ENCODE results near the gene PEAR1. TPM values are rescaled to one million over a fixed set of nuclear protein-coding genes. Genes with fewer than 3 reads are reported as not detected.

PEAR1 gene
- total RNA-seq, 1 experiment from 2014 or later = 10.8 TPM

GRCh38 chr1:156864796-156865195, 28.7 kb upstream of the PEAR1 start:
- Histone ChIP-seq H3K4me2 (ENCODE audit: low read length) (no peak overlapping the region), H2AFZ (ENCODE audit: low read depth, low read length, poor library complexity, severe bottlenecking) (no peak overlapping the region), H3K36me3 (ENCODE audit: control insufficient read depth in 1 of 2, insufficient read depth in 2 of 2, low read length in 2 of 2) (no peaks in the 10 kb centered on the region), H3K79me2 (ENCODE audit: insufficient read depth, low read length) (no peaks in the 10 kb centered on the region), H3K4me1 (ENCODE audit: control insufficient read depth in 1 of 2, insufficient read depth in 2 of 2, low read length in 2 of 2) (peaks cover 4 to 14% of the 10 kb centered on the region in 2 experiments; a peak in 3 of 4 replicates), H3K9me3 (ENCODE audit: control insufficient read depth in 1 of 2, insufficient read depth in 1 of 2, low read depth in 1 of 2, low read length in 2 of 2) (no peaks in the 10 kb centered on the region), H3K9ac (ENCODE audit: low read length) (no peak overlapping the region), H3K27ac (ENCODE audit: low read depth, low read length) (no peak overlapping the region), H4K20me1 (ENCODE audit: insufficient read depth) (no peaks in the 10 kb centered on the region), H3K4me3 (replicated peaks in 1 of 2; ENCODE audit: low read depth in 1 of 2, low read length in 2 of 2) (no peak overlapping the region), H3K9me2 (ENCODE audit: insufficient read depth) (no peaks in the 10 kb centered on the region), H3K27me3 (ENCODE audit: insufficient read depth, low read length) (peaks cover 3% of the 10 kb centered on the region; the same call in 1 of the 2 replicates)
- ChIA-PET RAD21 (ENCODE audit: low non-redundant PET in 1 of 2, low total read pairs in 2 of 2, uncharacterized antibody in 2 of 2, unreplicated experiment in 2 of 2) (no interaction called here), CTCF (no interaction called here), POLR2A (no interaction called here)
- DNase-seq (ENCODE audit: low read depth, low spot score) (no peak), ATAC-seq (no peak)
- no TSS peak for BruUV-seq (replicated peaks)
- intact Hi-C loops (cut with micrococcal nuclease) = no loop called here
- no peak for TF ChIP-seq EZH2phosphoT487 (IDR thresholded peaks at IDR 0.05; ENCODE audit: borderline replicate concordance)
- peak; percentile 57 for TF ChIP-seq RAD21 (IDR thresholded peaks at IDR 0.05; ENCODE audit: low read depth)
- TF ChIP-seq CTCF (IDR thresholded peaks at IDR 0.05 in 2 of 3, conservative IDR thresholded peaks at IDR 0.05 in 1 of 3; ENCODE audit: borderline replicate concordance in 1 of 3, insufficient read depth in 1 of 3, low read depth in 2 of 3, low read length in 2 of 3) = peak in 1 of 3 experiments; percentile 25; a peak in 1 of 6 replicates
- TF ChIP-seq SRF (IDR thresholded peaks at IDR 0.05; ENCODE audit: low read depth) = no peak

- ChIA-PET RAD21 (ENCODE audit: low non-redundant PET in 1 of 2, low total read pairs in 2 of 2, uncharacterized antibody in 2 of 2, unreplicated experiment in 2 of 2) (no interaction called here), CTCF (no interaction called here), POLR2A (no interaction called here)
- H2AFZ ChIP-seq (ENCODE audit: low read depth, low read length, poor library complexity, severe bottlenecking) = no peak overlapping the region
- TF ChIP-seq ELF1 (IDR thresholded peaks at IDR 0.05; ENCODE audit: borderline replicate concordance, low read depth) (no peak), ZBTB33 (IDR thresholded peaks at IDR 0.05; ENCODE audit: extremely low read depth, insufficient replicate concordance, low read length) (no peak), ZNF274 (IDR thresholded peaks at IDR 0.05; ENCODE audit: low read depth, low read length) (no peak)
- no peak for DNase-seq (ENCODE audit: low read depth, low spot score)
- no peaks in the 10 kb centered on the region for H3K9me3 ChIP-seq (ENCODE audit: control insufficient read depth in 1 of 2, insufficient read depth in 1 of 2, low read depth in 1 of 2, low read length in 2 of 2)
- ATAC-seq = no peak
- H3K4me3 ChIP-seq (replicated peaks in 1 of 2; ENCODE audit: low read depth in 1 of 2, low read length in 2 of 2) = no peak overlapping the region
- peaks cover 3 to 11% of the 10 kb centered on the region in 2 experiments; a peak in 3 of 4 replicates for H3K4me1 ChIP-seq (ENCODE audit: control insufficient read depth in 1 of 2, insufficient read depth in 2 of 2, low read length in 2 of 2)
- H3K36me3 ChIP-seq (ENCODE audit: control insufficient read depth in 1 of 2, insufficient read depth in 2 of 2, low read length in 2 of 2) = no peaks in the 10 kb centered on the region
- H3K79me2 ChIP-seq (ENCODE audit: insufficient read depth, low read length) = no peaks in the 10 kb centered on the region
- H3K27ac ChIP-seq (ENCODE audit: low read depth, low read length) = no peak overlapping the region
- H3K9ac ChIP-seq (ENCODE audit: low read length) = no peak overlapping the region
- BruUV-seq (replicated peaks) = no TSS peak
- no peaks in the 10 kb centered on the region for H4K20me1 ChIP-seq (ENCODE audit: insufficient read depth)
- intact Hi-C loops (cut with micrococcal nuclease) = no loop called here
- peaks cover 3% of the 10 kb centered on the region; the same call in 1 of the 2 replicates for H3K27me3 ChIP-seq (ENCODE audit: insufficient read depth, low read length)
- H3K9me2 ChIP-seq (ENCODE audit: insufficient read depth) = no peaks in the 10 kb centered on the region
- no peak overlapping the region for H3K4me2 ChIP-seq (ENCODE audit: low read length)
Observed at GRCh38 chr1:156865258-156865657, 28.3 kb upstream of the PEAR1 start.
